GM12801 (cell line): ENCODE data around the gene JMJD7.

Experiments
- TF ChIP-seq, protein P1 (sequence below): IDR thresholded peaks from one replicate; pipeline ENCODE4 v1.5.1; 2011; ENCODE audit warnings: control low read depth; ENCODE audit not compliant: insufficient read length; ENCODE audit errors: extremely low read depth

The JMJD7 gene

DNA sequence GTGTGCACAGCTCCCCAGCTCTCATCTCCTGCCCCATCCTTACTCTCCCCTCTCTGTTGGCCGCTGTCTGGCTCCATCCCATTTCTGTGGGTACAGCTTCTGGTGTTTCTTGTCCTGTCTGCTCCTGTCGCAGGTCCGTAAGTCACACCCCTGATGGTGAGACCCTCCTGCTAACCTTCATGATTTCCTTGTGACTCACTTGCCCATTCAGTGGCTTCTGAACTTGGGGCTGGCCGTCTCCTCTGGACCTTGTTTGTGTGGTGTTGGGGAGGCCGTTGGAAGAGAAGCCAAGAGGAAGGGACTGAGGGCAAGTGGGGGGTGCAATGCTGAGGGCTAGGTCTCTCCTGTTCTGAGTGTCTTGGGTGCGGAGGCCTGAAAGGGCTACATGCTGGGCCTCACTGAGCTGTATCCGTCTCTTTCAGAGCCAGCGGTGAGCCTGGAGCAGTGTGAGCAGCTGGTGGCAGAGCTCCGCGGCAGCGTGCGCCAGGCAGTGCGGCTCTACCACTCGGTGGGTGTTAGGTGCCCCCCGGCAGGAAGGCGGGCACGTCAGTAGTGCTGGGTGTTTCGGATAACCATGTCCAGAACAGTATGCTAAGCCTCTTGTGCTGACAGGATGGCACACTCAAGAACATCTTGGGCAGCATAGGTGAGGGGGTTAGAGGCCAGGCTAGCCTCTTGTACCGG, 3.7 kb upstream of the JMJD7 start:
- TF ChIP-seq, protein P1, sequence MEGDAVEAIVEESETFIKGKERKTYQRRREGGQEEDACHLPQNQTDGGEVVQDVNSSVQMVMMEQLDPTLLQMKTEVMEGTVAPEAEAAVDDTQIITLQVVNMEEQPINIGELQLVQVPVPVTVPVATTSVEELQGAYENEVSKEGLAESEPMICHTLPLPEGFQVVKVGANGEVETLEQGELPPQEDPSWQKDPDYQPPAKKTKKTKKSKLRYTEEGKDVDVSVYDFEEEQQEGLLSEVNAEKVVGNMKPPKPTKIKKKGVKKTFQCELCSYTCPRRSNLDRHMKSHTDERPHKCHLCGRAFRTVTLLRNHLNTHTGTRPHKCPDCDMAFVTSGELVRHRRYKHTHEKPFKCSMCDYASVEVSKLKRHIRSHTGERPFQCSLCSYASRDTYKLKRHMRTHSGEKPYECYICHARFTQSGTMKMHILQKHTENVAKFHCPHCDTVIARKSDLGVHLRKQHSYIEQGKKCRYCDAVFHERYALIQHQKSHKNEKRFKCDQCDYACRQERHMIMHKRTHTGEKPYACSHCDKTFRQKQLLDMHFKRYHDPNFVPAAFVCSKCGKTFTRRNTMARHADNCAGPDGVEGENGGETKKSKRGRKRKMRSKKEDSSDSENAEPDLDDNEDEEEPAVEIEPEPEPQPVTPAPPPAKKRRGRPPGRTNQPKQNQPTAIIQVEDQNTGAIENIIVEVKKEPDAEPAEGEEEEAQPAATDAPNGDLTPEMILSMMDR: no peak

DNA sequence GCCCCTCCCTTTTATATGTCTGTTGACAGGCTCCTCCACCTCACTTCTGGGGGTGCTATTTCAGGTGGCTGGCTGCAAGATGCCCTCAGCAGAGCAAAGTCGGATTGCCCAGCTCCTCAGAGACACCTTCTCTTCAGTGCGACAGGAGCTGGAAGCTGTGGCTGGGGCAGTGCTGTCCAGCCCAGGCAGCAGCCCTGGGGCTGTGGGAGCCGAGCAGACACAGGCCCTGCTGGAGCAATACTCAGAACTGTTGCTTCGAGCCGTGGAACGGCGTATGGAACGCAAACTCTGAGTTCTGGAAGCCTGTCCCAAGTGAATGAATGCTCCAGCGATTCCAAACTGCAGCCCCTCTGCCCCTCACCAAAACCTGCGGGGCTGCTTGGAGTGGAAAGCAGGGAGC, 2.7 kb upstream of the JMJD7 start:
- TF ChIP-seq, protein P1: no peak

DNA sequence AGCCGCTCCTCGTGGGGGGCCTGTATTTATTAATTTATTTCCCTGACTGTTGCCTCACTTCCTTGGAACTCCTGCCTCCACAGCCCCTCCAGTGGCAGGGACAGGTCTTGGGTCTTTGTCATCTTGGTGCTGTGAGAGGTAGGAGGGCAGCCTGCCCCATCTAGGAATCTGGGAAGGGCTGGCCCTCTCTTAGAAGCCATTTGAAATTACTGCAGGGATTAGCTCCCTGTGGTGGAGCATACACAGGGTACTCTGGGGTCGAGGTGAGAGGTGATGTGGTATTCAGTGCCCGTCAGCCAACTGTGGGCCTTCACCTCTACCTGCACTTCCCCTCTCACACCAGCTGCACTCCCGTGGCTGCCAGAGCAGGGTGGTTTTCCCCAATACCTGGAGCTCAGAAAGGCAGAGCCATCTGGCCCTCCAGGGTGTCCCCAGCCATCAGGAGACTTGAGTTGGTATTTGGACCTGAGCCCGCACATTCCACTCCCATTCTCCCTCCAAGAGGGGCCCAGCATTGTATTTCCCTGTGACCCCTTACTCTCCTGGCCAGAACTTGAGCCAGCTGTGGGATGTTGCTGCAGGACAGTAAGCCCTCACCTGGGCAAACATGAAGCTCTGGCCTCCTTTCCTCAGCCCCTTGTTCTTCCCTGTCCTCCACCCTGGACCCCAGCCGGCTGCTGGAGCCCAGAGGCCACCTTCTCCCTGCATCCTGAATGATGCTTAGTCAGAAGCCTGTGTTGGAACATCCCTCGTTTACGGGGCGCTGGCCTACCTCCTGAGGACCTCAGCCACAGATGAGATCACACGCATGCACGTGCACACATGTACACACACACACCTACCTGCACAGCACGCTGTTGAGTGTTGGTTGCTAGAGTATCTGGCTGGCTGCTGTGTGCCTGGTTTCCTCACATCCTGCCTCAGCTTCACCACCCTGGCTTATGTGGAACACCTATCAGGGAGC, 2.0 kb upstream of the JMJD7 start:
- TF ChIP-seq, protein P1: no peak

DNA sequence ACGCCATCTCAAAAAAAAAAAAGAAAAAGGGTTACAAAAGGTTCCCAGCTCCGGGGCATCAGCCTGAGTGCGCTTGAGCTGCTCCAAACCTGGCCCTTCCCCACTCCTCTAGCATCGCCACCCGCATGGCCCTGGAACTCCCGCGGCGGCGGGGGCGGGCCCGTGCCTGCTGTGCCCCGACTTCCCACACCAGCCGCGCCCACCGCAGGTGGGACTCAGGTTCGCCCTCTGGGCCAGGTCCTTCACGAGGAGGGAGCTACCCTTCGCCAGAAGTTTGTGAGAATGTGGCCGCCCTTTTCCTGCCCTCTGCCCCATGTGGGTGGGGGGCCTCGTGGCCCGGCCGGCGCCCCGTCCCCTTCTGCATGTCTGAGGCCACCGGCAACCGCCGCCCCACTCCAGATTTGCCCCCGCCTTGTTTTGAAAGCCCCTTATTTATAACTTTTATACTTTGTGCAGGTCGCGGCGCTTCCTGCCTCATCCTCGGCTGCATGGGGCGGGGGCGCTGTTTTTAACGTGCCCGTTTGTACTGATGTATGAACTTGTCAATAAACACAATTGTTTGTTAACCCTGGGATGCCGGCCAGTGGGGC, 507 bp upstream of the JMJD7 start:
- TF ChIP-seq, protein P1: no peak

DNA sequence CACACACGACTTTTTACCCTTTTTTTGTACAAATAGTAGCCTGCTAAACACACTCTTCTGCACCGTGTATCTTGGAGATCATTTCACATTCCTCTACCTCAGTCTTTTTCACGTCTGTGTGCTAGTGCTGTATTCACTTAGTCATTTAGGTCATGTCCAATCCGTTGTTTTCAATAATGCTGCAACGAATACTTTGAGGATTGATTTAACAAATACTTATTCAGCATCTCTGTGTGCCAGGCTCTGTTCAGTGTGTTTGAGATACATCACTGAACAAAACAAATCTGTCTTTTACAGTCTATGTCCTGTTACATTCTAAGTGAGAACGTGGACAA, 882 bp downstream of the JMJD7 start:
- TF ChIP-seq, protein P1: no peak

DNA sequence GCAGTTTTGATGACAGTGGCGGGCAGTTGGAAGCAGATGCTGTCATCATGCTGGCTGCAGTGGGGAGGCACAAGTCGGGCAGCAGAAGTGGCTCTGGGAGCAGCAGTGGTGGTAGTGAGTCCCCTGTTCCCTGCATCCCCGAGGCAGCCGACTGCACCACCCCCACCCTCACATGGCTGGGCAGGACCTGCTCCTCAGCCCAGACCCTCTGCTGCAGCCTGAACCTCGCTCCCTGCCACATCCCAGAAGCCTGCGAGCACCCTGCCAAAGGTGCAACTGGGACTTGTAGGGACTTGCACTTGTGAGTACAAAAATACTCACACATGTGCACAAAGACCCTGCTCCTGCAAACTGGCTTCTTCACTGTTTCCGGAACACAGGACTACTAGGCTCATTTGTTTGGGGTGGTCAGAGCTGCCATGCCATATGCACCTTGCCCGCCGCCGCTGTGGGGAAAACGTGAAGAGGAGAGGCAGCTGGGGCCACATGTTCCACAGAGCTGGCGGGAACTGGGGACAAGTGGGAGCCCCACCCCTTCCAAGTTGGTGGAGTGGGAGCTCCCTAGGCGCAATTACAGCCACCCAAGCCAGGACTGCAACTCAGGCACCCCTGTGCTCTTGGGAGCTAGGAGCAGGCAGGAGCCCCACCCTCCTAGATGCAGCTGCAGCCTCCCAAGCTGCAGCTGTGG, 2.2 kb downstream of the JMJD7 start:
- TF ChIP-seq, protein P1: no peak

DNA sequence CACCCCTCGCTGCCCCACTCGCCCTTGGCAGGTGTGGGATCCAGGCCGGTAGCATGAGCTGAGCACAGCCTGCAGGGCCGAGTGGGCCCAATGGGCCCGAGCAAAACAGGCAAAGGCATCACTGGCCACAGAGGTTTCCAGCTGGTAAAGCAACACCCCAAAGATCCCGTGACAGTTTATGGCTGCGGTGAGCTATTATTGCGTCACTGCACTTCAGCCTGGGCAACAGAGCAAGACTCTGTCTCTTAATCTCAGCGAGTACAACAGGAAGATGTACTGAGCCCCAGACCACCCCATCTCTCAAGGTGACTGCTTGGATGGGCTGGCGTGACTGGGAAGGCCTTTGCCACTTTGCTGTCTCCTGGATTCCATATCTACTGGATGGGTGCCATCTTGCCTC, 4.3 kb downstream of the JMJD7 start:
- TF ChIP-seq, protein P1: no peak
